ENCODE data around the gene TTC9.

Gene TTC9

DNA sequence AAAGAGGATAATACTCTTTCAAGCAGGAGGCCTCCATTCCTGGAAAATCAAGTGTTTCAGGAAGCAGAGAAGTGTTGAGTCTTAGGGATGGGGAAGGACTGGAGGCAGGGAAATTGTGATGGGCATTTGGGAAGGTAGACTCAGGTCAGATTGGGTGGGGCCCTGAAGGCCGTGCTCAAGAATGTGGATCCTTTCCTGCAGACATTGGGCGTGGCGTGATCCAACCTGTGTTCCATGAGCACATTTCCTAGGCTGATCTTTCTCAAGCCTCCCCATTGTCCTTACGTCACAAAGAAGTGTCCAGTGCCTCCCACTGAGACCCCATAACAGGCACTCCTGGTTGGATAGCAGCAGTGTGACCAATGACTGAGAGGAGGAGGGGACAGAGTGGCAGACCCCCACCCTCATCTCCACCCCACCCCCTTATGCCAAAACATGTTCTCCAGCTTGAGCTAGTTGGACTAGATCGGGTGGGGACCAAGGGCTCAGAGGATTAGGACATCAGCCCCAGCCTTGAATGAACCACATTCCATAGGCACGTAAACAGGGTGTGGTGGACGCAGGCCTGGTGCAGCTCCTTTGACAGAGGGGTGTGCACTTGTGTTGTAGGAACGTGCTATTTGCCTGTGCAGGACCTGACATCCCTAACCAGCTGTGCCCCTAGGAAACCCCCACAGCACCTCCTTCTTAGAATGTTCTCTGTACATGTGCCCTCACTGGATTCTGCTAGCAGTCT, 76.8 kb downstream of the TTC9 start:
- no peak for DNase-seq

- no peak for DNase-seq
Observed at GRCh38 chr14:70721542-70721941, 79.8 kb downstream of the TTC9 start.

DNA sequence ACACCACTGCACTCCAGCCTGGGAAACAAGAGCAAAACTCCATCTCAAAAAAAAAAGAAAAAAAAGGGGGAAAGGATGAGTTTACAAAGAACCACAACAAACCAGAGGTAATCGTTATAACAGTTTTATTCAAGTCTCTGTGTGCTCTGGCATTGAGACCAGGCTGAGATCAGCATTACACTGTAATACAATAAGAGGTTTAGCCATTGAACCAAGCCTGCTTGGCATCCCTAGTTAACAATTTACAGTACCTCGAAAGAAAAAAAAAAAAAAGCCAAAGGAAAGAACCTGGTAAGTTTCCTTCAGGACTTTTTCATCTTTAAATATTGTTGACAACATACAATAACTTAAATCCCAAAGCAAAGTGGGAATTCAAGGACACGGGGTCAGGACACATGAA, 80.7 kb downstream of the TTC9 start:
- no peak for DNase-seq

DNA sequence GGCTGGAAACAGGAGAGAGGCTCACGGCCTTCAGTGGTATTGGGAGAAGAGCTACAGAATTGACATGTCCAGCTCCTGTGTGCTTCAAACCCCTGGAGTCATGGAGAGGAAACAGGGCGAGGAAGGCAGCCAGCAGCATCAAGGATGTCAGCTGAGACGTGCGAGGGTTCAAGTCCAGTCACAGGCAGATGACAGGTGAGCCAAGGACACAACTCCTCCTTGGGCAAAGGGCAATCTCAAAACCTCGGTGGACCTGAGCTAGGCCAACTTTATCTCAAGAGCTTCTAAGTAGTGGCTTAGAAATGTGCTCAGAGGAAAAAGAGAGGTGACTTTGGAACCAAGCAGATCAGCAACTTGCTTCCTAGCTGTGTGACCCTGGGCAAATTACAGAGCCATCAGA, 81.6 kb downstream of the TTC9 start:
- no peak for DNase-seq

- DNase-seq = no peak
Observed at GRCh38 chr14:70724110-70724509, 82.4 kb downstream of the TTC9 start.

GRCh38 chr14:70724944-70725343, 83.2 kb downstream of the TTC9 start:
- no peak for DNase-seq
